ENCODE measurements around the gene SH2B3. TPM values are rescaled to one million over a fixed set of nuclear protein-coding genes. Genes with fewer than 3 reads are reported as not detected.

SH2B3 gene
- total and polyA plus RNA-seq, 9 of the 15 experiments (the other 6 are each of a cell fraction or from before 2014, with no cell fraction given) = 10.8 to 75.3 (median 37.4) TPM

DNA sequence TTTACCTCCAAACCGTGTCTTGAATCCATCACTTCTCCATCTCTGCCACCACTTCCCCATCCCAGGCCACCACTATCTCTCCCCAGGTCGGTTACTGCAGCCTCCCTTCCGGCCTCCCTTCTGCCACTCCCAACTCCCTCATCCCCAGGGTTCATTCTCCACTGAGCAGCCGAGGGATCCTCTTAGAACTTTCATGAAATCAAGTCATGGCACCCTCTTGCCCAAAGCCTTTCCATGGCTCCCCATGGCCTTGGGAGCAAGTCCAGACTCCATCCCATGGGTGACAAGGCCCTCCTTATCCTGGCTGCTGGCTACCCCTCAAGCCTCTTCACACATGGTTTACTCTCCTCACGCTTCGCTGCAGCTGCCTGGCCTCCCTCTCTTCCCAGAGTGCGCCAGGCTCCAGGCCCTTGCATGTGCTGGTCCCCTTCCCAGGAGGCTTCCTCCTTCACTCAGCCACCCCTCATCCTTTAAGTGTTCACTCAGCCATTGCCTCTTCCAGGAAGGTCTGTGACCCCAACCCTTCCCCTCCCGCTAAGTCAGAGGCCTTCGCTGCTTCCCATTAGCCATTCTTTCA is 17.9 kb upstream of the SH2B3 start:
- no TSS peak for BruUV-seq (replicated peaks)
- Histone ChIP-seq H3K79me2 (ENCODE audit: control insufficient read depth, insufficient read depth, low read length) (no peaks in the 10 kb centered on the region), H3K9ac (ENCODE audit: insufficient read depth in 1 of 2, low read depth in 2 of 2, low read length in 2 of 2) (peak overlapping the region in 1 of 2 experiments; percentile 2; a peak in 1 of 4 replicates), H4K20me1 (replicated peaks; ENCODE audit: control insufficient read depth, insufficient read depth, low read length) (no peaks in the 10 kb centered on the region), H3K4me1 (replicated peaks in 1 of 2; ENCODE audit: control insufficient read depth in 2 of 2, insufficient read depth in 2 of 2, low read length in 2 of 2) (peaks cover 0 to 6% of the 10 kb centered on the region in 2 experiments; a peak in 3 of 5 replicates), H3K4me2 (ENCODE audit: insufficient read depth, low read length) (no peak overlapping the region), H3K27ac (ENCODE audit: extremely low read depth, low read depth, low read length) (no peak overlapping the region), H3K36me3 (ENCODE audit: control insufficient read depth, insufficient read depth, low read length) (no peaks in the 10 kb centered on the region), H2AFZ (ENCODE audit: low read depth, low read length) (no peak overlapping the region), H3K9me1 (ENCODE audit: control insufficient read depth, insufficient read depth, low read length) (no peaks in the 10 kb centered on the region), H3K4me3 (no peak overlapping the region), H3K9me3 (replicated peaks; ENCODE audit: control insufficient read depth, insufficient read depth, low read depth, low read length) (no peaks in the 10 kb centered on the region), H3K27me3 (ENCODE audit: control insufficient read depth in 2 of 2, insufficient read depth in 2 of 2, low read length in 2 of 2) (peaks cover 13 to 18% of the 10 kb centered on the region in 2 experiments)
- FAIRE-seq (no peak), ATAC-seq (no peak; the same call in 2 of the 3 replicates), DNase-seq (ENCODE audit: extremely low read depth in 1 of 4, low spot score in 3 of 4) (no peak)
- in situ Hi-C loops (cut with MboI) (no loop called here), intact Hi-C loops (cut with micrococcal nuclease) (no loop called here)
- ChIA-PET POLR2A (interaction anchor here (0.5 kb wide), 1 partner anchor 198 kb away, joined by 3 read pairs; no protein-coding TSS in a partner anchor), CTCF (ENCODE audit: low intra/inter-chr PET ratio) (no interaction called here)
- 16% methylated on average over 7 of the region's 9 CpGs for WGBS (ENCODE audit: insufficient coverage, low coverage, missing lambda C conversion rate)
- TF ChIP-seq HEY1 (CRISPR knock-in tag; IDR thresholded peaks at IDR 0.05; ENCODE audit: borderline replicate concordance) (no peak), XRCC3 (IDR thresholded peaks at IDR 0.05) (no peak), CTBP1 (IDR thresholded peaks at IDR 0.05; ENCODE audit: borderline replicate concordance) (0 out of 2 replicates have a peak, but pooled peaks have one; percentile 20), ETV1 (tag; conservative IDR thresholded peaks at IDR 0.05; ENCODE audit: low read depth) (peak; percentile 43; the same call in 1 of the 2 replicates), SPI1 (IDR thresholded peaks at IDR 0.05; ENCODE audit: borderline replicate concordance, low read depth, low read length) (peak; percentile 30; the same call in 1 of the 2 replicates), GTF2A2 (tag; IDR thresholded peaks at IDR 0.05) (no peak), ZNF165 (CRISPR knock-in tag; IDR thresholded peaks at IDR 0.05; ENCODE audit: borderline replicate concordance) (no peak), ZNF766 (CRISPR knock-in tag; conservative IDR thresholded peaks at IDR 0.05) (no peak)
- TF ChIP-seq, protein P1, sequence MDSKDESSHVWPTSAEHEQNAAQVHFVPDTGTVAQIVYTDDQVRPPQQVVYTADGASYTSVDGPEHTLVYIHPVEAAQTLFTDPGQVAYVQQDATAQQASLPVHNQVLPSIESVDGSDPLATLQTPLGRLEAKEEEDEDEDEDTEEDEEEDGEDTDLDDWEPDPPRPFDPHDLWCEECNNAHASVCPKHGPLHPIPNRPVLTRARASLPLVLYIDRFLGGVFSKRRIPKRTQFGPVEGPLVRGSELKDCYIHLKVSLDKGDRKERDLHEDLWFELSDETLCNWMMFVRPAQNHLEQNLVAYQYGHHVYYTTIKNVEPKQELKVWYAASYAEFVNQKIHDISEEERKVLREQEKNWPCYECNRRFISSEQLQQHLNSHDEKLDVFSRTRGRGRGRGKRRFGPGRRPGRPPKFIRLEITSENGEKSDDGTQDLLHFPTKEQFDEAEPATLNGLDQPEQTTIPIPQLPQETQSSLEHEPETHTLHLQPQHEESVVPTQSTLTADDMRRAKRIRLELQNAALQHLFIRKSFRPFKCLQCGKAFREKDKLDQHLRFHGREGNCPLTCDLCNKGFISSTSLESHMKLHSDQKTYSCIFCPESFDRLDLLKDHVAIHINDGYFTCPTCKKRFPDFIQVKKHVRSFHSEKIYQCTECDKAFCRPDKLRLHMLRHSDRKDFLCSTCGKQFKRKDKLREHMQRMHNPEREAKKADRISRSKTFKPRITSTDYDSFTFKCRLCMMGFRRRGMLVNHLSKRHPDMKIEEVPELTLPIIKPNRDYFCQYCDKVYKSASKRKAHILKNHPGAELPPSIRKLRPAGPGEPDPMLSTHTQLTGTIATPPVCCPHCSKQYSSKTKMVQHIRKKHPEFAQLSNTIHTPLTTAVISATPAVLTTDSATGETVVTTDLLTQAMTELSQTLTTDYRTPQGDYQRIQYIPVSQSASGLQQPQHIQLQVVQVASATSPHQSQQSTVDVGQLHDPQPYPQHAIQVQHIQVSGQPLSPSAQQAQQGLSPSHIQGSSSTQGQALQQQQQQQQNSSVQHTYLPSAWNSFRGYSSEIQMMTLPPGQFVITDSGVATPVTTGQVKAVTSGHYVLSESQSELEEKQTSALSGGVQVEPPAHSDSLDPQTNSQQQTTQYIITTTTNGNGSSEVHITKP (IDR thresholded peaks at IDR 0.05; ENCODE audit: partially characterized antibody) = peak; percentile 77
- TF ChIP-seq, protein P2, sequence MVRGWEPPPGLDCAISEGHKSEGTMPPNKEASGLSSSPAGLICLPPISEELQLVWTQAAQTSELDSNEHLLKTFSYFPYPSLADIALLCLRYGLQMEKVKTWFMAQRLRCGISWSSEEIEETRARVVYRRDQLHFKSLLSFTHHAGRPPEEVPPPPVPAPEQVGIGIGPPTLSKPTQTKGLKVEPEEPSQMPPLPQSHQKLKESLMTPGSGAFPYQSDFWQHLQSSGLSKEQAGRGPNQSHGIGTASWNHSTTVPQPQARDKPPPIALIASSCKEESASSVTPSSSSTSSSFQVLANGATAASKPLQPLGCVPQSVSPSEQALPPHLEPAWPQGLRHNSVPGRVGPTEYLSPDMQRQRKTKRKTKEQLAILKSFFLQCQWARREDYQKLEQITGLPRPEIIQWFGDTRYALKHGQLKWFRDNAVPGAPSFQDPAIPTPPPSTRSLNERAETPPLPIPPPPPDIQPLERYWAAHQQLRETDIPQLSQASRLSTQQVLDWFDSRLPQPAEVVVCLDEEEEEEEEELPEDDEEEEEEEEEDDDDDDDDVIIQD (CRISPR knock-in tag; IDR thresholded peaks at IDR 0.05) = no peak
